ENCODE results near the gene CMTM5. TPM values are rescaled to one million over a fixed set of nuclear protein-coding genes. Genes with fewer than 3 reads are reported as not detected.

The CMTM5 gene
- total RNA-seq, 2 experiments from 2014 or later, result not detected

- ChIA-PET CTCF (ENCODE audit: unreplicated experiment) (no interaction called here), POLR2A (interaction anchor here (0.6 kb wide), 2 partner anchors 27 to 136 kb away, joined by 3 to 5 read pairs; no protein-coding TSS in a partner anchor)
- Histone ChIP-seq H4K20me1 (ENCODE audit: insufficient read depth, low read length) (no peaks in the 10 kb centered on the region), H2AFZ (ENCODE audit: low read length) (no peak overlapping the region), H3K27ac (ENCODE audit: low read depth, low read length, poor library complexity, severe bottlenecking) (no peak overlapping the region), H3K36me3 (ENCODE audit: insufficient read depth, low read length) (no peaks in the 10 kb centered on the region), H3K4me2 (ENCODE audit: low read length) (no peak overlapping the region), H3K4me3 (ENCODE audit: low read depth, low read length, poor library complexity, severe bottlenecking) (no peak overlapping the region), H3K9me3 (ENCODE audit: low read length) (no peaks in the 10 kb centered on the region), H3K4me1 (ENCODE audit: insufficient read depth, low read length, poor library complexity, severe bottlenecking) (no peaks in the 10 kb centered on the region), H3K79me2 (ENCODE audit: insufficient read depth, low read depth, low read length) (no peaks in the 10 kb centered on the region), H3K9me2 (ENCODE audit: insufficient read depth, low read length) (no peaks in the 10 kb centered on the region)
- no peak for DNase-seq (ENCODE audit: low spot score)
- TF ChIP-seq CTCF (conservative IDR thresholded peaks at IDR 0.05; ENCODE audit: low read length) (no peak), EZH2phosphoT487 (IDR thresholded peaks at IDR 0.05; ENCODE audit: borderline replicate concordance, low read depth, low read length) (no peak)
- no TSS peak for BruUV-seq (replicated peaks)
- intact Hi-C loops (cut with micrococcal nuclease; ENCODE audit: unreplicated experiment), result no loop called here
These were observed 10.2 kb downstream of the CMTM5 start for GRCh38 chr14:23386999-23387398.

- no peaks in the 10 kb centered on the region for H3K79me2 ChIP-seq (ENCODE audit: insufficient read depth, low read depth, low read length)
- TF ChIP-seq EZH2phosphoT487 (IDR thresholded peaks at IDR 0.05; ENCODE audit: borderline replicate concordance, low read depth, low read length) (no peak), CTCF (conservative IDR thresholded peaks at IDR 0.05; ENCODE audit: low read length) (no peak)
- no peaks in the 10 kb centered on the region for H3K9me3 ChIP-seq (ENCODE audit: low read length)
- no peak overlapping the region for H2AFZ ChIP-seq (ENCODE audit: low read length)
- CTCF ChIA-PET (ENCODE audit: unreplicated experiment), result interaction anchor here (0.6 kb wide), 1 partner anchor 19 kb away, joined by 3 read pairs; no protein-coding TSS in a partner anchor
- no peaks in the 10 kb centered on the region for H3K36me3 ChIP-seq (ENCODE audit: insufficient read depth, low read length)
- H3K27ac ChIP-seq (ENCODE audit: low read depth, low read length, poor library complexity, severe bottlenecking), result no peak overlapping the region
- POLR2A ChIA-PET, result interaction anchor here (0.6 kb wide), 1 partner anchor 11 kb away, joined by 3 read pairs; the partner anchor contains the start of gene CMTM5
- DNase-seq (ENCODE audit: low spot score), result no peak
- H3K9me2 ChIP-seq (ENCODE audit: insufficient read depth, low read length), result no peaks in the 10 kb centered on the region
- H3K4me3 ChIP-seq (ENCODE audit: low read depth, low read length, poor library complexity, severe bottlenecking), result no peak overlapping the region
- H4K20me1 ChIP-seq (ENCODE audit: insufficient read depth, low read length), result no peaks in the 10 kb centered on the region
- H3K4me2 ChIP-seq (ENCODE audit: low read length), result no peak overlapping the region
- no TSS peak for BruUV-seq (replicated peaks)
- no peaks in the 10 kb centered on the region for H3K4me1 ChIP-seq (ENCODE audit: insufficient read depth, low read length, poor library complexity, severe bottlenecking)
- intact Hi-C loops (cut with micrococcal nuclease; ENCODE audit: unreplicated experiment), result no loop called here
These were observed 11.4 kb downstream of the CMTM5 start for GRCh38 chr14:23387916-23388882.

- BruUV-seq (replicated peaks), result no TSS peak
- Histone ChIP-seq H3K9me2 (ENCODE audit: insufficient read depth, low read length) (no peaks in the 10 kb centered on the region), H3K36me3 (ENCODE audit: insufficient read depth, low read length) (no peaks in the 10 kb centered on the region), H4K20me1 (ENCODE audit: insufficient read depth, low read length) (no peaks in the 10 kb centered on the region), H2AFZ (ENCODE audit: low read length) (no peak overlapping the region), H3K4me2 (ENCODE audit: low read length) (no peak overlapping the region), H3K27ac (ENCODE audit: low read depth, low read length, poor library complexity, severe bottlenecking) (no peak overlapping the region), H3K9me3 (ENCODE audit: low read length) (no peaks in the 10 kb centered on the region), H3K4me1 (ENCODE audit: insufficient read depth, low read length, poor library complexity, severe bottlenecking) (no peaks in the 10 kb centered on the region), H3K4me3 (ENCODE audit: low read depth, low read length, poor library complexity, severe bottlenecking) (no peak overlapping the region), H3K79me2 (ENCODE audit: insufficient read depth, low read depth, low read length) (no peaks in the 10 kb centered on the region)
- no peak for DNase-seq (ENCODE audit: low spot score)
- no peak for TF ChIP-seq CTCF (conservative IDR thresholded peaks at IDR 0.05; ENCODE audit: low read length)
- TF ChIP-seq EZH2phosphoT487 (IDR thresholded peaks at IDR 0.05; ENCODE audit: borderline replicate concordance, low read depth, low read length), result no peak
- ChIA-PET POLR2A (interaction anchor here (0.7 kb wide), 1 partner anchor 694 kb away, joined by 3 read pairs; no protein-coding TSS in a partner anchor), CTCF (ENCODE audit: unreplicated experiment) (no interaction called here)
- intact Hi-C loops (cut with micrococcal nuclease; ENCODE audit: unreplicated experiment), result no loop called here
These were observed 12.2 kb downstream of the CMTM5 start for GRCh38 chr14:23388996-23389395.

All from OCI-LY7 (cell line).